NCI-H2196 treated with DMSO at 0.1 percent for 48 hours (cell line): ENCODE results near the gene PRKCA.
"Not testable (repeated sequence)": the region's sequence is repeated elsewhere in the genome, so short reads cannot be mapped to it uniquely, and the experiment has no call there.

Experiments used
- DNase-seq: peaks from one replicate; lab custom pipeline; 2025; ENCODE audit not compliant: unreplicated experiment; lab: John Stamatoyannopoulos, UW

Gene PRKCA

DNA sequence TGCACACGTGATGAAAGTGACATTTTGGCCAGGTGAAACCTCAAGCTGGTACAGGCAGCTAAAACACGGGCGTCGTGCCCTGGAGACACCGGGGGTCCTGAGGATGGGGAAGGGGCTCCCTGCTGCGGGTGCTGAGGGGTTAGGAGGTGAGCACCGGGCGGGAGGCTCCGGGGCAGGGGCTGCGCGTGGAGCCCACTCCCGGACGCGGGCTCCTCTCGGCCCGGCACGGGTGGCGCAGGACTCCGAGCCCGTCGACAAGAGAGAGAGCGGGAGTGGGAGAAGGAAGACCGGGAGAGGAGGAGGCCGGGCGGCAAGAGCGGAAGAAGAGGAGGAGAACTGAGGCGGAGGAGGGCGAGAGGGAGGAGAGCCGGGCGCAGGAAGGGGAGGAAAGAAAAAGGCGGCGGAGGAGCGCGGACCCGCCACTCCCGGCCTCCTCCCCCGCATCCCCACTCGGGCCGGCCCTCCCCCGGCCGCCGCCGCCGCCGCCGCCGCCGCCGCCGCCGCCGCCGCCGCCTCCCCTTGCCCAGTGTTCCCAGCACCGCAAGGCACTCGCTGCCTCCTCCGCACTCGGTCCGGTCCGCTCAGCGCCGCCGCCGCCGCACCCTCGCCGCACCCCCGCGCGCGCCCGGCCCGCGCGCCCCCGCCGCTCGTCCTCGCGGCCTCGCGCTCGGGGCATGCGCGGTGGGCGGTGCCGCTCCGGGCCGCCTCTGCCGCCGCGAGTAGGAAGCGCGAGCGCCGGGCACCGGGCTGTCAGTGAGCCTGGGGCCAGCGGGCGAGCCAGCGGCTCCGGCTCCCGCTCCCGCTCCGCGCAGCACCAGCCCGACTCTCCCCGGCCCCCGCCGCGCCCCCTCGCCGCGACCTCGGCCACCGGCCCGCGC is at the start of gene PRKCA:
Gene PRKCA (plus strand): TSS at position 750 of the 878 bp plus-strand sequence.
- peak; percentile 53 for DNase-seq

- DNase-seq, result not testable (repeated sequence)
These were observed 49.0 kb upstream of the PRKCA start for GRCh38 chr17:66253458-66253857.

DNA sequence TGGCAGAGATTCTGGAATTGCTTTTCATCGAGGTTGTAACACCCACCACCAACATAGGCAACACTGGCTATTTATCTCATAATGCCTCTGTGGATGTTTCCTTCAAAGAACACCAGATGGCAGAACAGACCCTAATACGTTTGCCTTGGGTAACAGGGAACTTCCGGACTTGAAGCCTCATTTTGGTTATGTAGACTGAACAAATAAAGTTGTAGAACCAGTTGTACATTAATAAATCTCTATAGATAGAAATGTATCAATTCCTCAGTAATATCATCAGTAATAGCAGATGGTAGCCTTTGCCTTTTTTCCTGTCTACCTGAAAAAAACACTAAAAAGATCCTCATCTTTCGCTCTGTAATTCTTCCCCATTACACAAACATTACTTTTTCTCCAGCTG is 47.3 kb upstream of the PRKCA start:
- DNase-seq, result peak; percentile 41

DNA sequence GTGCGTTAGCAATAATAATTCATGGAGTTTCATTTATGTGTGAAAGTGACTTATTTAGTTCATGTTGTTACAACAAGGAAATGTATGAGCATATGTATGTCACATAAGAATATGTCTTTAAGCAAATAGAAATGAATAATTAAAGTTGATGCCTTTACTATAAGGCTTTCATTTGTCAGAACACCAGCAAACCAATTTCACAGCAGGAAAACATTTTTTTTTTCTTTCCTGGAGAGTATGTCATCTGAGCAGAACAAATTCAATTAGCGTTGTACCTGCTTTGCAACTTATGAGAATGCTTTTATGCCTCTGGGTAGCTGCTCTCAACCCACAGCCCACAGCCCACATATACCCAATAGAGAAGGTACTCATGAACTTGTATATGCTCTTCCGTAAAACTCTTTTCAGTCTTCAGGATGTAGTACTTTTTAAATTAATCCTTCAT is 46.9 kb upstream of the PRKCA start:
- DNase-seq, result no peak

GRCh38 chr17:66260275-66260674 is 42.1 kb upstream of the PRKCA start:
- no peak for DNase-seq

GRCh38 chr17:66260688-66261087 is 41.7 kb upstream of the PRKCA start:
- no peak for DNase-seq

DNA sequence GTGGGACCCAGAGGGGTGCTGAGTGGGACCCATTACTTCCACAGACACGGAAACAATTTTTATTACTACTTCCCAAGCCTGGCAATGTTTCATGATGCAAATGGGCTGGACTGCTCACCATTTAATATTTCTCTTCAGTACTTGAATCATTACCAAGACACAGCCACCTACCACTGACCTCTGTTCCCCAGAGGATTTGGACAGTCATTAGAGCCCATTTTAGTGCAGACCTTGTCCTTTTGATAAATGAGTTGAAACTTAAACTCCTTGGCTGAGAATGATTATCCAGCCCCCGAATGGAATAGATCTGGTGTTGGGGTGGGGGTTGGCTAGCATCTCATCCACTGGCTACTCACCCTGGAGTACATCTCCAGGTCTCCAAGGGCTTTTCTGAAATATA is 39.6 kb upstream of the PRKCA start:
- DNase-seq, result no peak

- no peak for DNase-seq
These were observed 37.7 kb upstream of the PRKCA start for GRCh38 chr17:66264696-66265095.

- DNase-seq, result no peak
These were observed 34.0 kb upstream of the PRKCA start for GRCh38 chr17:66268247-66268927.

DNA sequence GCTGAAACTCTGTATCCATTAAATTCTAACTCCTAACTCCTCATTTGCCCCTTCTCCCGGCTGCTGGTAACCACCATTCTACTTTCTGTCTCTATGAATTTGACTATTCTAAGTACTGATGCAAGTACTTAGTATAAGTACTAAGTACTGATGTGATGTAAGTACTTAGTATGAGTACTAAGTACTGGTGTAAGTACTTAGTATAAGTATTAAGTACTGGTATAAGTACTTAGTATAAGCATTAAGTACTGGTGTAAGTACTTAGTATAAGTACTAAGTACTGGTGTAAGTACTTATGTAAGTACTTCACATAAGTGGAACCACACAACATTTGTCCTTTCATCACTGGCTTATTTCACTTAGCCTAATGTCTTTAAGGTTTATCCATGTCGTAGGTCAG is 32.3 kb upstream of the PRKCA start:
- no peak for DNase-seq

GRCh38 chr17:66271512-66271911 is 30.9 kb upstream of the PRKCA start:
- no peak for DNase-seq

DNA sequence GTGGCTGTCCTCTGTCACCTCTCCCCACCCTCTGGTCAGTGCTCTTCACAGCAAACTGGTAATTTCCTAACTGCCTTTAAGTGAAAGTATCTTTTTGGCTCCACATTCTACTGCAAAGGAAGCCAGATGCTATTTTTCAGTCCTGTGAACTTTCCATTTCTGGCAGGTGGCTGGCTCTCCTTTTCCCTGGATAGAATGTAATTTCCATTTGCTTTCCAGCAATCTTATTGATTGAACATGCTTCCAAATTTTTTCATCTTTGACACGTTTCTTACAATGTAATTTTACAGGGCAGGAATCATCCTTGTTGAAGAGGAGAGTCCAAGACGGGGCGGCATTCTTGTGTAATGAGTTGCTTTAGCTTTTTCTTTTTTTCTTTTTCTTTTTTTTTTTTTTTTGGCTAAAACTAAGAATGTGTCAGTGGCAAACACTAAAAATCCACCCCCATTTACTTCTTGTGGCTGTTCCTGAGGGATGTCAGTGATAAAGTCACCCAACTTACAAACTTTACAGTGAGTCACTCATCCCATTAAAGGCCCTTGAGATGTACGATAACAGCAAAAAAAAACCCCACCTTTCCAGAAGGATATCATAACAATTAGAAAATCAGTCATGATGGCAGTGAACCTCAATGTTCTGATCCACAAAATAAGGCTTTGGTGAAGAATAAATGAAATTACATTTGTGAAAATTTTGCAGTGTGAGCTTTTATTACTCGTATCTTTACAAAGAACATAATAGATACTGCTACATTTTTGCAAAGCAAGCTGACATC is 29.4 kb upstream of the PRKCA start:
- DNase-seq, result no peak

DNA sequence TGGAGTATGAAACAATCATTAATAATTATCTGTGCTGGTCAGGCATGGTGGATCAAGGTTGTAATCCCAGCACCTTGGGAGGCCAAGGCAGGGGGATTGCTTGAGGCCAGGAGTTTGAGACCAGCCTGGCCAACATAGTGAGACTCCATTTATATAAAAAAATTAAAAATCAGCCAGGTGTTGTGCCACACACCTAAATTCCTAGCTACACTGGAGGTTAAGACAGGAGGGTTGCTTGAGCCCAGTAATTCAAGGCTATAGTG is 28.9 kb upstream of the PRKCA start:
- DNase-seq, result no peak

DNA sequence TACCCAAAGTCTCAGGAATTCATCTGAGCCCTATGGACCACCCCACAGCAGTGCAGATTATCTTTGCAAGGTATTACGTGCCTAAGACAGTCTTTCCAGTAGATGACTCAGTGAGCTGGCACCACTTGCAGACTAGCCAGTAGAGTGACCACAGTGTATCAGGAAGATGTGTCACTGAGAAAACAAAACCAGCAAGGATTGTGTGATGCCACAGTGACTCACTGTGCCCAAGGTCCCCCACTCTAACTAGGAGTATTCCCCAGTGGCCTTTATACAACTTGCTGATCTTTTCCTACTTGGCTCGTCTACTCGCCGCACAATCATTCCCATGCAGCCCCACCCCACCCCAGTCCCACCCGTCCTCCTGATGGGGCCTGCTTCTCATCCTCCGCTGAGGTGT is 26.8 kb upstream of the PRKCA start:
- no peak for DNase-seq

GRCh38 chr17:66276328-66276937 is 26.0 kb upstream of the PRKCA start:
- DNase-seq, result no peak

GRCh38 chr17:66277191-66277590 is 25.2 kb upstream of the PRKCA start:
- DNase-seq, result no peak

DNA sequence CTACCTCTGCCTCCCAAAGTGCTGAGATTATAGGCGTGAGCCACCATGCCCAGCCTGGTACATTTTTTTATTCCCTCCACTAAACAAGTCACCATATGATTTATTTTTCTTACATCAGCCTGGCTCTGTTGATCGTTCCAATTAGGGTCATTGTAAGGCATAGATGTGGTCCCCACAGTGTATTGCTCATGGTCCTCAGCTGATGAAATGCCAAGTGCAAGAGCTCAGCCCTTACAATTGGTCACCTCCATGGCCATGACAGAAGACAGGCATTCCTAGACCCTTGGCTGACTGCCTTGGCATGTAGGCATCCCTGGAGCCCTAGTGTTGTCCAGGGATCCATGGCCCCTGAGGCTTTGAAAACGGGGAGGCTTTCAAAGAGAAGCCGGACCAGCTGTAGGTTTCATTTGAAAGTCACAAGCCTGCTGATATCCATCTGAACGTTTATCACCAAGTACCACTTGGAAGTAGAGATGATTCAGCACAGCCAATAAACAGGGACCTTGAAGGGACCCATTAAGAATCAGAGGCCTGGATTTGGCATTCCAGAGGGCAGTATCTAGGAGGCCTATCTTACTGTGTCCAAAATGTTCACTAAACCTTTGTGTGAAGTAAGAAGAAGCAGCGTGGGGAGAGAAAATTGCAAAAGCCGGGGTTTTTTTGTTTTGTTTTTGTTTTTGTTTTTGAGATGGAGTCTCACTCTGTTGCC is 20.6 kb upstream of the PRKCA start:
- DNase-seq, result no peak

GRCh38 chr17:66283296-66283934 is 19.0 kb upstream of the PRKCA start:
- DNase-seq, result no peak

DNA sequence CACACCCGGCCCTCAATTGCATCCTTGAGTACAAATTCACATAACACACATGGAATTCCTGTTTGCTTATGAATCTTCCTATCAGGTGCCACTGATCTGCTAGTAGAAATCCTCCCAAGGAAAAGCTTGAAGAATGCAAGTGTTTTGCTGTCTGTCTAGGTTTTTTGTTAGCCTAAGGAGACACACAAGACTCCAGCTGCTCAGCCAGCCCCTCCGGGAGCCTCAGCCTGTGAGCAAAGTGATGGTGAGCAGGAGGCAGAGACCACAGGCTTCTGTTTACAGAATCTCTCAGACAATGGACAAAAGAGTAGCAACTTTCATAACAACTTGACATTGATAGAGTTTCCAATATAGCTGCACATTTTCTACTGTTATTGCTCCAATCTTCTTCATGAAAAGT is 18.4 kb upstream of the PRKCA start:
- DNase-seq, result no peak

- DNase-seq, result no peak
These were observed 17.3 kb upstream of the PRKCA start for GRCh38 chr17:66285149-66285548.
